TTC549 (cell line): ENCODE measurements around the gene ZNF468.
"Not testable (repeated sequence)": the region's sequence is repeated elsewhere in the genome, so short reads cannot be mapped to it uniquely, and the experiment has no call there.

Experiments
- FAIRE-seq: peaks from 2 replicates; lab custom pipeline; 2012; peaks lifted over from hg19 to GRCh38; lab: Jason Lieb, UNC

The ZNF468 gene

DNA sequence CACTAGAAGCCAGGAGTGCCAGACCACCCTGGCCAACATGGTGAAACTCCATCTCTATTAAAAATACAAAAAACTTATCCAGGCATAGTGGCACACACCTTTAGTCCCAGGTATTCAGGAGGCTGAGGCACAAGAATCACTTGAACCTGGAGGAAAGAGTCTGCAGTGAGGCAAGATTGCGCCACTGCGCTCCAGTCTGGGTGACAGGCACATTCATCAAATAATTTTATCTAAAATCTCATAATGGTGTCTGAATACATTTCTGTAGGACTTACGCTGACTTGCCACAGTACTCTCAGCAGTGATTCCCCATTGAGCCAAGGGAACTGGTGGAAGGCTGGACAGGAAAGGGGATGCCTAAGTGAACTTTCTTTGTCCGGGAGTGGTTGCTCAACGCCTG, 31.7 kb downstream of the ZNF468 start:
- no peak for FAIRE-seq

DNA sequence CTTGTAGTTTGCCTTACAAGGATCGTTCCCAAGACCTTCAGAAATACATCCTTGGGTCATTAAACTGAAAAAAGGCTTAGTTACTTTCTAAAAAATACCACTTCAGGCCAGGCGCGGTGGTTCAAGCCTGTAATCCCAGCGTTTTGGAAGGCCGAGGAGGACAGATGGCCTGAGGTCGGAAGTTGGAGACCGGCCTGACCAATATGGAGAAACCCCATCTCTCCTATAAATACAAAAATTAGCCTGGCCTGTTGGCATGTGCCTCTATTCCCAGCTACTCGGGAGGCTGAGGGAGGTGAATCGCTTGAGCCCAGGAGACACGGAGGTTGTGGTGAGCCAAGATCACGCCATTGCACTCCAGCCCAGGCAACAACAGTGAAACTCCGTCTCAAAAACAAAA, 33.7 kb downstream of the ZNF468 start:
- FAIRE-seq: no peak

GRCh38 chr19:52821204-52821960, 36.0 kb downstream of the ZNF468 start, which contains the start of gene ZNF28:
Gene ZNF28 (minus strand): TSS chr19:52821633. CDS start chr19:52817958, 3,675 bp downstream.
- peak; percentile 66 for FAIRE-seq

DNA sequence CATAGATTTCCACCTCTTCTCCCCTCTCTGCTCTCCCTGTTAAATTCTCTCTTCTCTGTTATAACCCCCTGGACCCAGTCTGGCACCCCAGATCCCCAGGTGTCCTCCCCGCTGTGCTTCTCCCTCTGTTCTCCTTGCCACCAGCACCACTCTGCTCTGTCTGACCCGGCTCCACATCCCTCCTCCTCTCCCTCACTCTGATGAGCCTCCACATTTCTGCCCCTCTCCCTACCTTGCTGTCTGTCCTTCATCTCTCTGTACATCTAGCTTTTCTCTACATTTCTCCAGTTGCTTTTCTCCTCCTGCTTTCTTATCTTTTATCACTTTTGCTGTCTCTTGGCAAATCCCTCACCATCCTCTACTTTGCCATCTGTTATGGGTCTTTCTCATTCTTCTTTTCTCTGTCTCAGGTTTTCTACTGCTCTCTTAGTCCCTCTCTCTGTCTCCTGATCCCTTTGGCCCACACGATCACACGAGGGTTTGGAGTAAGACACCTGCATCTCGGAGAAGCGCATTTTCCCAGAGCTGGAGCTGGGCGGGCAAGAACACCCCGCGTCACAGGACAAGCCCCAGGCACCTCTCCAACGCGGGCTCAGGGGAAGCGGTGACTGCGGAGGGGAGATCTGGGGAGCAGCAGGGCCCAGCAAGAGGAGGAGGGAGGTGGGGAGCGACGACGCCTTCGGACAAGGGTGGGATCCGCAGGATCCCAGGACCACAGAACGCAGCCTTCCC, 36.8 kb downstream of the ZNF468 start:
- not testable (repeated sequence) for FAIRE-seq

DNA sequence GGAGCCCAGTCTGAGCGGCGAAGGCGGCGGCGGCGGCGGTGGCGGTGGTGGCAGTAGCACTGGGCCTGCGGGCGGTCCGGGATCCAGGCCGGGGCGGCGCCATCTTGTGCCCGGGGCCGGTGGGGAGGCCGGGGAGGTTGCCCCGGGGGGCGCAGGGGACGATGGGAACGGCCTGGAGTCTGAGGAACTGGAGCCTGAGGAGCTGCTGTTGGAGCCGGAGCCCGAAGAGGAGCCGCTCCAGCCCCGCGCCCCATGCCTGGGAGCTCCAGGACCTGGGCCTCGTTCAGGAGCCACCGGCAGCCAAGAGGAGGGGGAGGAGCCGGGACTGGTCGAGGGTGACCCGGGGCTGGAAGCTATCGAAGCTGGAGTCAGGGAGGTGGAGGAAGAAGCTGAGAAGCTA, 47.6 kb downstream of the ZNF468 start:
- FAIRE-seq: no peak

- not testable (repeated sequence) for FAIRE-seq
These were observed 57.3 kb downstream of the ZNF468 start for GRCh38 chr19:52799950-52800640.

- FAIRE-seq: no peak
These were observed 68.0 kb downstream of the ZNF468 start for GRCh38 chr19:52789440-52789839.
